ENCODE data around the gene PROSER2. TPM values are rescaled to one million over a fixed set of nuclear protein-coding genes. Genes with fewer than 3 reads are reported as not detected.

Gene PROSER2
- total RNA-seq, 1 experiment from 2014 or later = 4.1 TPM

DNA sequence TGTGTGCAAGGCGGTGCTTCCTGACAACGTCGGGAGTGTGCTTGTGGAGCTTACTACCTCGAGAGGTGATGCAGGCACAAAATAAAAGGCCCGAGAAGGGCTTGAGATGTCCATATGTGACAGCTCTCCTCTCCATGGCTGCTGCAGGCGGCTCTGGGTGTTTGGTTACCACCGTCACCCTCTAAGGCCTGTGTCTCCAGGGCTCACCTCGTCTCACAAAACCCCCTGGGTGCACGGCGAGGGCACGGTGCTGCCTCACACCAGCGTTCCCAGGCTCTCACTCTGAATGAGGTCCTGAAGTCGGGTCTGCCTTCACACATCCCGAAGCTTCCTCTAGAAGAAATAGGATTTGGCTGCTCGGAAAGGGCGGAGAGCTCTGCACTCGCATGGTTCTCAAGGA is 32.9 kb downstream of the PROSER2 start:
- CTCF ChIA-PET = no interaction called here
- no peak overlapping the region for H3K27ac ChIP-seq (ENCODE audit: low read length)
- no peak for TF ChIP-seq TCF7L2 (IDR thresholded peaks at IDR 0.05; ENCODE audit: low read depth, low read length)
- no peak for TF ChIP-seq POLR2AphosphoS5 (IDR thresholded peaks at IDR 0.05; ENCODE audit: low read depth, low read length)
- TF ChIP-seq, protein P1, sequence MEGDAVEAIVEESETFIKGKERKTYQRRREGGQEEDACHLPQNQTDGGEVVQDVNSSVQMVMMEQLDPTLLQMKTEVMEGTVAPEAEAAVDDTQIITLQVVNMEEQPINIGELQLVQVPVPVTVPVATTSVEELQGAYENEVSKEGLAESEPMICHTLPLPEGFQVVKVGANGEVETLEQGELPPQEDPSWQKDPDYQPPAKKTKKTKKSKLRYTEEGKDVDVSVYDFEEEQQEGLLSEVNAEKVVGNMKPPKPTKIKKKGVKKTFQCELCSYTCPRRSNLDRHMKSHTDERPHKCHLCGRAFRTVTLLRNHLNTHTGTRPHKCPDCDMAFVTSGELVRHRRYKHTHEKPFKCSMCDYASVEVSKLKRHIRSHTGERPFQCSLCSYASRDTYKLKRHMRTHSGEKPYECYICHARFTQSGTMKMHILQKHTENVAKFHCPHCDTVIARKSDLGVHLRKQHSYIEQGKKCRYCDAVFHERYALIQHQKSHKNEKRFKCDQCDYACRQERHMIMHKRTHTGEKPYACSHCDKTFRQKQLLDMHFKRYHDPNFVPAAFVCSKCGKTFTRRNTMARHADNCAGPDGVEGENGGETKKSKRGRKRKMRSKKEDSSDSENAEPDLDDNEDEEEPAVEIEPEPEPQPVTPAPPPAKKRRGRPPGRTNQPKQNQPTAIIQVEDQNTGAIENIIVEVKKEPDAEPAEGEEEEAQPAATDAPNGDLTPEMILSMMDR (IDR thresholded peaks at IDR 0.05) = no peak
- no peak for TF ChIP-seq SIN3A (IDR thresholded peaks at IDR 0.05; ENCODE audit: borderline replicate concordance, insufficient read depth, low read depth, low read length)
- TF ChIP-seq, protein P2, sequence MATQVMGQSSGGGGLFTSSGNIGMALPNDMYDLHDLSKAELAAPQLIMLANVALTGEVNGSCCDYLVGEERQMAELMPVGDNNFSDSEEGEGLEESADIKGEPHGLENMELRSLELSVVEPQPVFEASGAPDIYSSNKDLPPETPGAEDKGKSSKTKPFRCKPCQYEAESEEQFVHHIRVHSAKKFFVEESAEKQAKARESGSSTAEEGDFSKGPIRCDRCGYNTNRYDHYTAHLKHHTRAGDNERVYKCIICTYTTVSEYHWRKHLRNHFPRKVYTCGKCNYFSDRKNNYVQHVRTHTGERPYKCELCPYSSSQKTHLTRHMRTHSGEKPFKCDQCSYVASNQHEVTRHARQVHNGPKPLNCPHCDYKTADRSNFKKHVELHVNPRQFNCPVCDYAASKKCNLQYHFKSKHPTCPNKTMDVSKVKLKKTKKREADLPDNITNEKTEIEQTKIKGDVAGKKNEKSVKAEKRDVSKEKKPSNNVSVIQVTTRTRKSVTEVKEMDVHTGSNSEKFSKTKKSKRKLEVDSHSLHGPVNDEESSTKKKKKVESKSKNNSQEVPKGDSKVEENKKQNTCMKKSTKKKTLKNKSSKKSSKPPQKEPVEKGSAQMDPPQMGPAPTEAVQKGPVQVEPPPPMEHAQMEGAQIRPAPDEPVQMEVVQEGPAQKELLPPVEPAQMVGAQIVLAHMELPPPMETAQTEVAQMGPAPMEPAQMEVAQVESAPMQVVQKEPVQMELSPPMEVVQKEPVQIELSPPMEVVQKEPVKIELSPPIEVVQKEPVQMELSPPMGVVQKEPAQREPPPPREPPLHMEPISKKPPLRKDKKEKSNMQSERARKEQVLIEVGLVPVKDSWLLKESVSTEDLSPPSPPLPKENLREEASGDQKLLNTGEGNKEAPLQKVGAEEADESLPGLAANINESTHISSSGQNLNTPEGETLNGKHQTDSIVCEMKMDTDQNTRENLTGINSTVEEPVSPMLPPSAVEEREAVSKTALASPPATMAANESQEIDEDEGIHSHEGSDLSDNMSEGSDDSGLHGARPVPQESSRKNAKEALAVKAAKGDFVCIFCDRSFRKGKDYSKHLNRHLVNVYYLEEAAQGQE (IDR thresholded peaks at IDR 0.05; ENCODE audit: insufficient read depth in 1 of 2, low read depth in 2 of 2, low read length in 1 of 2) = no peak
- POLR2A ChIA-PET = no interaction called here
- ATAC-seq (no peak), DNase-seq (ENCODE audit: low read depth, low spot score) (no peak)
- intact Hi-C loops (cut with micrococcal nuclease; ENCODE audit: unreplicated experiment) (no loop called here), in situ Hi-C loops (cut with HindIII; ENCODE audit: low pct_unique_long_range_greater_than_20kb, low sequenced_read_pairs) (no loop called here)
- no peaks in the 10 kb centered on the region for H3K36me3 ChIP-seq (ENCODE audit: control insufficient read depth, insufficient read depth, low read length)
- H3K27me3 ChIP-seq (ENCODE audit: control insufficient read depth, insufficient read depth, low read length) = no peaks in the 10 kb centered on the region
- BruUV-seq (replicated peaks) = no TSS peak
- H3K9me3 ChIP-seq (ENCODE audit: control insufficient read depth, insufficient read depth, low read depth, low read length) = no peaks in the 10 kb centered on the region
- H3K4me1 ChIP-seq (ENCODE audit: control insufficient read depth, insufficient read depth, low read length) = no peaks in the 10 kb centered on the region
- no peak overlapping the region for H3K4me3 ChIP-seq (ENCODE audit: low read depth in 2 of 2, low read length in 2 of 2)

DNA sequence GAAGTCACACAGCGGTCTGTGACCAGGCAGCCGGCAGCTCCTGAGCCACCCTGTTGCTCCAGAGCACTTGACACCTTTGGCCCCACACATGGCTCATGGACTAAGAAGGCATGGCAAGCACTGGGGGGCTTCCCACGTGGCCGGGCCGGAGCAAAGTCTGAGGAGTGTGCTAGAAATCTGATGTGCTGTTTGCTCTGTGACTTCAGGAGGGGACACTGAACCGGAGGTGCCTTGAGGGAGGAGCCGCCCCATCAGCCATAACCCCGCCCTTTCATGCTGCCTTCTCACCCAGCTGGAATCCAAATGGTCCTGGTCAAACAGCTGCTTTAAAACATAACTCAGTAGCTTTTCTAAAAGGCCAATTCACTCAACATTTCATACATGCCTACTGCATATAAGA is 33.5 kb downstream of the PROSER2 start:
- ChIA-PET CTCF (no interaction called here), POLR2A (no interaction called here)
- no peaks in the 10 kb centered on the region for H3K4me1 ChIP-seq (ENCODE audit: control insufficient read depth, insufficient read depth, low read length)
- no peak for ATAC-seq
- no peak overlapping the region for H3K27ac ChIP-seq (ENCODE audit: low read length)
- BruUV-seq (replicated peaks) = no TSS peak
- no peak for DNase-seq (ENCODE audit: low read depth, low spot score)
- no peak for TF ChIP-seq SIN3A (IDR thresholded peaks at IDR 0.05; ENCODE audit: borderline replicate concordance, insufficient read depth, low read depth, low read length)
- TF ChIP-seq, protein P2 (IDR thresholded peaks at IDR 0.05; ENCODE audit: insufficient read depth in 1 of 2, low read depth in 2 of 2, low read length in 1 of 2) = no peak
- no peaks in the 10 kb centered on the region for H3K9me3 ChIP-seq (ENCODE audit: control insufficient read depth, insufficient read depth, low read depth, low read length)
- no peak overlapping the region for H3K4me3 ChIP-seq (ENCODE audit: low read depth in 2 of 2, low read length in 2 of 2)
- intact Hi-C loops (cut with micrococcal nuclease; ENCODE audit: unreplicated experiment) (no loop called here), in situ Hi-C loops (cut with HindIII; ENCODE audit: low pct_unique_long_range_greater_than_20kb, low sequenced_read_pairs) (no loop called here)
- H3K36me3 ChIP-seq (ENCODE audit: control insufficient read depth, insufficient read depth, low read length) = no peaks in the 10 kb centered on the region
- no peaks in the 10 kb centered on the region for H3K27me3 ChIP-seq (ENCODE audit: control insufficient read depth, insufficient read depth, low read length)

Data from Panc1 (cell line).